Right atrium auricular region (tissue), 2 donors: ENCODE results near the gene PHTF2. TPM values are rescaled to one million over a fixed set of nuclear protein-coding genes. Genes with fewer than 3 reads are reported as not detected.

Experiments
- DNase-seq: peaks from one replicate; pipeline ENCODE4 v3.0.0-alpha.2; 2019; ENCODE audit warnings: low spot score
- H3K27ac ChIP-seq, 2 donors: fragments of 200-600 bp; sonication (generic); 1 replicate in 1 of 2; 2 replicates in 1 of 2; pipeline ENCODE4 v1.5.1; 2016 to 2019
- H3K27me3 ChIP-seq, 2 donors: fragments of 200-600 bp; sonication (generic); one replicate each; pipeline versions ENCODE4 v1.5.1 to v1.6.0; 2017 to 2019
- H3K36me3 ChIP-seq: fragments of 200-600 bp; sonication (generic); one replicate; pipeline ENCODE4 v1.5.1; 2016
- H3K4me1 ChIP-seq, 2 donors: fragments of 200-600 bp; sonication (generic); one replicate each; pipeline versions ENCODE4 v1.5.1 to v1.6.0; 2017 to 2019
- H3K4me3 ChIP-seq, 2 donors: fragments of 200-600 bp; sonication (generic); 1 replicate in 1 of 2; 2 replicates in 1 of 2; pipeline ENCODE4 v1.5.1; 2017 to 2019; ENCODE audit warnings: mild to moderate bottlenecking in 1 of 2, moderate library complexity in 1 of 2
- H3K9me3 ChIP-seq, 2 donors: fragments of 200-600 bp; sonication (generic); one replicate each; pipeline ENCODE4 v1.5.1; 2019
- total RNA-seq, 2 donors: library from RNA; depleted of rRNA; stranded (reverse); fragments of >200 nt; gene quantifications; one replicate each; pipeline ENCODE4 v1.1.0, GENCODE V29; 2016
- TF ChIP-seq, protein P1 (sequence below), 2 donors: fragments of 200-600 bp; sonication (generic); IDR thresholded peaks; one replicate each; pipeline ENCODE4 v1.5.1; 2019; ENCODE audit warnings: antibody characterized with exemption in 2 of 2

Gene PHTF2
- total RNA-seq, 2 donors from 2014 or later, result 14.3 to 31.6 TPM

DNA sequence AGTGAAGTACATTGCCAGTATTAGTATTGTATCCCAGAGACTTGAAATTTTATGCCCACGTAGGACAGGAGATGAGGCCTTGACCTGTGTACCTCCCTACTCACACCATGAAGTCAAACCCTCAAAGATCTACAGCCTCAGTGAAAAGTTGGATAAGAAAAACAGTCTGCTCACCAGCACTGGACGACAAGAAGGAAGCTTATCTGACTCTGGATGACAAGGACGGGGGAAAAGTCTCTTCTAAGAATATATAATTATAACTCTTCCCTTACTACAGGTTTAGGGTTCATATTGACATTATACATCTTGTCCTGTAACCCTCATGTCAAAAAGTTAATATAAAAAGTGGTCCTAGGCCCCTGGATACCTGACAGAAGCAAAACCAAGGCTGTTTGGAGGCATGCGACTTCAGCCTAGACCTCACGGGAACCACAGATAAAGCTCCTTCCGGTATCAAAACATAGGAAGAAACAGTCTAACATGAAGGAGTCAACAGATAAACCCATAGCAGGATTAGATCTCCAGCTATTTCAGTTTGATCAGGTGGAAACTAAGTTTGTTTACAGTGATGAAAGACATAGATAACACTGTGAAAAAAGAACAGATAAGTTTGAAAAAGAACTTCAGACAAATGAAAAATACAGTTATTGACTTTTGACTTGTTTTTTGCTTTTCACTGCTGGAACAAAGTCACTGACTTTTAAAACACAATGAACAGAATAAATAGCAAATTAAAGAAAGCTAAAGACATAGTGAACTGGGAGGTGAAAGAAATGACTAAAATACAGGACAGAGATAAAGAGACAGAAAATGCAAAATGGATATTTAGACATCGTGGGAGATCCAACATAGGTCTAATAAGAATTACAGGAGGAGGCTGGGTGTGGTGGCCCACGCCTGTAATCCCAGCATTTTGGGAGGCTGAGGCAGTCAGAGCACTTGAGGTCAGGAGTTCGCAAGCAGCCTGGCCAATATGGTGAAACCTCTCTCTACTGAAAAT, 145.9 kb downstream of the PHTF2 start:
- H3K36me3 ChIP-seq, result no peaks in the 10 kb centered on the region
- TF ChIP-seq, protein P1, sequence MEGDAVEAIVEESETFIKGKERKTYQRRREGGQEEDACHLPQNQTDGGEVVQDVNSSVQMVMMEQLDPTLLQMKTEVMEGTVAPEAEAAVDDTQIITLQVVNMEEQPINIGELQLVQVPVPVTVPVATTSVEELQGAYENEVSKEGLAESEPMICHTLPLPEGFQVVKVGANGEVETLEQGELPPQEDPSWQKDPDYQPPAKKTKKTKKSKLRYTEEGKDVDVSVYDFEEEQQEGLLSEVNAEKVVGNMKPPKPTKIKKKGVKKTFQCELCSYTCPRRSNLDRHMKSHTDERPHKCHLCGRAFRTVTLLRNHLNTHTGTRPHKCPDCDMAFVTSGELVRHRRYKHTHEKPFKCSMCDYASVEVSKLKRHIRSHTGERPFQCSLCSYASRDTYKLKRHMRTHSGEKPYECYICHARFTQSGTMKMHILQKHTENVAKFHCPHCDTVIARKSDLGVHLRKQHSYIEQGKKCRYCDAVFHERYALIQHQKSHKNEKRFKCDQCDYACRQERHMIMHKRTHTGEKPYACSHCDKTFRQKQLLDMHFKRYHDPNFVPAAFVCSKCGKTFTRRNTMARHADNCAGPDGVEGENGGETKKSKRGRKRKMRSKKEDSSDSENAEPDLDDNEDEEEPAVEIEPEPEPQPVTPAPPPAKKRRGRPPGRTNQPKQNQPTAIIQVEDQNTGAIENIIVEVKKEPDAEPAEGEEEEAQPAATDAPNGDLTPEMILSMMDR (IDR thresholded peaks at IDR 0.05), result no peak
- no peak for DNase-seq
- H3K27me3 ChIP-seq, result no peaks in the 10 kb centered on the region
- H3K4me3 ChIP-seq, result no peak overlapping the region
- no peak overlapping the region for H3K27ac ChIP-seq
- no peaks in the 10 kb centered on the region for H3K9me3 ChIP-seq
- no peaks in the 10 kb centered on the region for H3K4me1 ChIP-seq

DNA sequence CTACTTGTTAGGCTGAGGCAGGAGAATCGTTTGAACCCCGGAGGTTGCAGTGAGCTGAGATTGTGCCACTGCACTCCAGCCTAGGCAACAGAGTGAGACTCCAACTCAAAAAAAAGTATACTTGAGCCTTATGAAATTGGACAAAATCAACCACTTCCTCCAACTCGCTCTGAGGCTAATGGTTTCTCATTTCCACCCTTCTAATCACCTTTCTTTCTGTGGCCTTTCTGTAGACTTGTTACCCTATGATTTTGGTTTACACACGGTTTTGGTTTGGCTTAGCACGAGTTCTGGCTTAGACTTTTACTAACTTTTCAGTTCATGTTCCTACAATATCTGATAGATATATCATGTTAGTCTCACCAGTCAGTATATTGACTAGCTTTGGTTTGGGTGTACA, 152.0 kb downstream of the PHTF2 start:
- TF ChIP-seq, protein P1 (IDR thresholded peaks at IDR 0.05), result no peak
- H3K27ac ChIP-seq, result no peak overlapping the region
- no peak overlapping the region for H3K4me3 ChIP-seq
- H3K4me1 ChIP-seq, result no peaks in the 10 kb centered on the region
- no peaks in the 10 kb centered on the region for H3K9me3 ChIP-seq
- no peaks in the 10 kb centered on the region for H3K27me3 ChIP-seq
- no peak for DNase-seq
- peaks cover 4% of the 10 kb centered on the region for H3K36me3 ChIP-seq

DNA sequence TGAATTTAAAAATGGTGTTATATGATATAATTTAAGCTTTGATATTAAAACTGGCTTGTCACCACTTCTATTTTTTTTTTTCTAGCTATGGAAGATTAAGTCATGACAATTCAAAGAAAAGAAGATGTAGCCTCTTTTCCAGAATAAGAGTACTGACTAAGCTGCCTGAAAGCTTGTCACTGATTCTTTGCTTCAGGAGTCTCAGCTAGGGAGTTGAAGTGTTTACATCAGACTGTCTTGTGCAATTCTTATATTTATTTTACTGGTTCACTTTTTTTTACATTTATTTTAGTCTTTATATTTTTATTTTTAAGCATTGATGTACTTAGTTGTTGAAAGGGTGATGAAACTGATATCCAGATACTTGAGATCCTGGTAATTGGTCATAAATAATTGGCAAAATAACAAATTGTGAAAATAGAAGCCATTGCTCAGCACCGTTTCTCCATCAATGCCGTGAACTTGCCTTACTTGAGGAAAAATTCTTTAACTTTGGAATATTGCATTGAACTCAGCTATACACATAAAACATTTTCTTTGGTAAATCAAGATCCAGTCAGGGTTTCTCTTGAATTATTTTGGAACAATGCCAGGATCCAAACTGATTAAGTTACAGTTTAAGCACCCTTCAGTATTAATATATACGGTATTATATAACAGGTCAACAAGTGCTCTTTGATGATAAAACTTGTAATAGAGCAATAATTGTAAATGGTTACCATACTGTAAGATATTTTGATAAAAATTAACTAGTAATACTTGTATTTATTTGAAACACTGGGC, 156.4 kb downstream of the PHTF2 start:
- H3K27me3 ChIP-seq, result no peaks in the 10 kb centered on the region
- H3K4me1 ChIP-seq, result no peaks in the 10 kb centered on the region
- DNase-seq, result no peak
- no peaks in the 10 kb centered on the region for H3K9me3 ChIP-seq
- TF ChIP-seq, protein P1 (IDR thresholded peaks at IDR 0.05), result no peak
- H3K36me3 ChIP-seq, result peaks cover 4% of the 10 kb centered on the region
- no peak overlapping the region for H3K27ac ChIP-seq
- H3K4me3 ChIP-seq, result no peak overlapping the region

DNA sequence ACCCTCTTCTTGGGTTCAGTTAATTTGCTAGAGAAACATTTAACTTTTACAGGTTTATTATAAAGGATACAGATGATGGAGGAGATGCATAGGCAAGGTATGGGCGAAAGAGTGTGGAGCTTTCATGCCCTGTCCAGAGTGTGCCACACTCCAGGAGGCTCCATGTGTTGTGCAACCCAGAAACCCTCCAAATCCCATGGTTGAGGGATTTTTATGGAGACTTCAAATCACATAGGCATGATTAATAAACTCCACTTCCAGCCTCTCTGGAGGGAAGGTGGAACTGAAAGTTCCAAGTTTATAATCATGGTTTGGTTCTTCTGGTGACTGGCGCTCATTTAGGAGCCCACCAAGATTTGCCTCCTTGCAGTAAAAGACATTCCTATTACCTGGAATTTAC, 159.9 kb downstream of the PHTF2 start:
- no peak for DNase-seq
- Histone ChIP-seq H3K9me3 (no peaks in the 10 kb centered on the region), H3K27me3 (no peaks in the 10 kb centered on the region), H3K36me3 (peaks cover 4% of the 10 kb centered on the region), H3K27ac (no peak overlapping the region), H3K4me3 (no peak overlapping the region), H3K4me1 (no peaks in the 10 kb centered on the region)
- TF ChIP-seq, protein P1 (IDR thresholded peaks at IDR 0.05), result no peak

DNA sequence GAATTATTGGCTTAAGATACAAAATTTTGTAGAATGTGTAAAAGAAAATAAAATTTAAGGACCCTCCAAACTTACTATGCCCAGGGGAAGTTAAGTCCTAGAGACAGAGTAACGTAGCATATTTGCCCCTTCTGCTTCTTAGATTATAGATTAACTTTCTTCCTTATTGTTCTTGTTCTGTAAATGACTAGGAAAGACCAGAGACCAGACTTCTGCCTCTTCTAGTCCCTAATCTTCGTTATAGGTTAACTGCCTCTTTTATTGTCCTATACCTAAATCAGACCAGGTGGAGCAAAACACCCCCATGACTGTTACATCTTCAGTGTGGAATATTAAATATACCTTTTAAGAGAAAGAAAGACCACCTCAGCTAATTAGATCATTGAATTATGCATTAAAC, 160.5 kb downstream of the PHTF2 start:
- no peaks in the 10 kb centered on the region for H3K4me1 ChIP-seq
- no peak overlapping the region for H3K27ac ChIP-seq
- no peaks in the 10 kb centered on the region for H3K27me3 ChIP-seq
- no peak overlapping the region for H3K4me3 ChIP-seq
- peaks cover 3% of the 10 kb centered on the region for H3K36me3 ChIP-seq
- no peak for DNase-seq
- TF ChIP-seq, protein P1 (IDR thresholded peaks at IDR 0.05), result no peak
- no peaks in the 10 kb centered on the region for H3K9me3 ChIP-seq
